GM12878 (cell line): ENCODE data around the gene DPP4. TPM values are rescaled to one million over a fixed set of nuclear protein-coding genes. Genes with fewer than 3 reads are reported as not detected.

Experiments used
- ATAC-seq: fragments of 200-7000 bp; cut with Tn5 transposase; 3 replicates; pipeline ENCODE4 v1.9.1; 2020; ENCODE audit warnings: mild to moderate bottlenecking, moderate library complexity
- BruUV-seq: library from RNA; stranded (reverse); fragments of 400-500 nt; replicated peaks from 2 replicates; lab custom pipeline; 2021; lab: Mats Ljungman, UMichigan
- CTCF ChIA-PET: fragments of 300-600 bp; sonication (Branson Sonifier 250); formaldehyde crosslinking; extraction: SDS; loops from one replicate; lab custom pipeline; 2021; ENCODE audit warnings: inconsistent platforms; lab: Yijun Ruan, JAX
- POLR2A ChIA-PET: fragments of 350-600 bp; formaldehyde crosslinking; extraction: SDS; loops from one replicate; lab custom pipeline; 2021; ENCODE audit warnings: inconsistent platforms; lab: Charles Lee
- RAD21 ChIA-PET: fragments of 300-600 bp; sonication (Branson Sonifier 250); formaldehyde crosslinking; loops from one replicate; lab custom pipeline; 2023; ENCODE audit warnings: antibody characterized with exemption; ENCODE audit not compliant: unreplicated experiment; lab: Charles Lee
- SMC1A ChIA-PET: fragments of 300-600 bp; sonication (Branson Sonifier 250); formaldehyde crosslinking; loops from one replicate; lab custom pipeline; 2023; ENCODE audit not compliant: unreplicated experiment, uncharacterized antibody; lab: Charles Lee
- DNase-seq: peaks from one replicate; pipeline ENCODE4 v3.0.0-alpha.2; 2011; ENCODE audit warnings: low read depth, low spot score
- FAIRE-seq: peaks from 3 replicates; lab custom pipeline; 2011; peaks lifted over from hg19 to GRCh38; lab: Jason Lieb, UNC
- H2AFZ ChIP-seq: 2 replicates; pipeline ENCODE4 v1.6.0; 2011; ENCODE audit warnings: low read depth, low read length, control low read depth; ENCODE audit not compliant: control insufficient read depth
- H3K27ac ChIP-seq: 2 replicates; pipeline ENCODE4 v1.5.1; 2011; ENCODE audit warnings: control low read depth; ENCODE audit not compliant: control insufficient read depth, insufficient read depth
- H3K27me3 ChIP-seq, 2 experiments: replicated peaks in 1 of 2; 2 replicates each; pipeline versions ENCODE4 v1.6.0 to v1.6.1; 2011; ENCODE audit warnings: low read length in 1 of 2; ENCODE audit not compliant: control insufficient read depth in 2 of 2, insufficient read depth in 2 of 2
- H3K36me3 ChIP-seq, 2 experiments: 2 replicates each; pipeline ENCODE4 v1.5.1; 2011; ENCODE audit warnings: low read length in 1 of 2; ENCODE audit not compliant: control insufficient read depth in 2 of 2, insufficient read depth in 2 of 2
- H3K4me1 ChIP-seq: 2 replicates; pipeline ENCODE4 v1.6.1; 2011; ENCODE audit warnings: mild to moderate bottlenecking, low read length, moderate library complexity, mixed read lengths; ENCODE audit not compliant: control insufficient read depth, insufficient read depth
- H3K4me2 ChIP-seq: 2 replicates; pipeline ENCODE4 v1.6.0; 2011; ENCODE audit warnings: control low read depth; ENCODE audit not compliant: control insufficient read depth, insufficient read depth
- H3K4me3 ChIP-seq: fragments of 200-600 bp; sonication (generic); 2 replicates; pipeline ENCODE4 v1.5.1; 2016
- H3K79me2 ChIP-seq: 2 replicates; pipeline ENCODE4 v1.6.0; 2011; ENCODE audit warnings: low read length; ENCODE audit not compliant: control insufficient read depth, insufficient read depth
- H3K9ac ChIP-seq: 2 replicates; pipeline ENCODE4 v1.8.0; 2011; ENCODE audit warnings: low read length, control low read depth, mixed read lengths; ENCODE audit not compliant: control insufficient read depth, insufficient read depth
- H3K9me3 ChIP-seq: replicated peaks from 3 replicates; pipeline ENCODE4 v1.5.1; 2011; ENCODE audit warnings: mild to moderate bottlenecking, low read length; ENCODE audit not compliant: control insufficient read depth, insufficient read depth
- H4K20me1 ChIP-seq: 2 replicates; pipeline ENCODE4 v1.6.0; 2011; ENCODE audit not compliant: control insufficient read depth, insufficient read depth
- ATF2 ChIP-seq: IDR thresholded peaks from 2 replicates; pipeline ENCODE4 v1.6.1; 2012; ENCODE audit warnings: low read length, inconsistent platforms
- CBX3 ChIP-seq: fragments of 200-600 bp; sonication (generic); IDR thresholded peaks from 2 replicates; pipeline ENCODE4 v1.6.1; 2016; ENCODE audit warnings: low read depth, borderline replicate concordance
- CBX5 ChIP-seq: sonication (generic); IDR thresholded peaks from 2 replicates; pipeline ENCODE4 v1.6.1; 2016; ENCODE audit warnings: low read depth, moderate library complexity, mild to moderate bottlenecking, inconsistent platforms
- NFIC ChIP-seq: IDR thresholded peaks from 2 replicates; pipeline ENCODE4 v1.6.1; 2012; ENCODE audit warnings: low read depth, mild to moderate bottlenecking, inconsistent platforms, low read length, moderate library complexity
- NR2C2 ChIP-seq: IDR thresholded peaks from 2 replicates; pipeline ENCODE4 v1.6.1; 2011; ENCODE audit warnings: borderline replicate concordance, low read depth; ENCODE audit not compliant: control insufficient read depth, insufficient read length
- NR2F1 ChIP-seq: fragments of 450-650 bp; conservative IDR thresholded peaks from 2 replicates; pipeline ENCODE4 v1.6.1; 2017; ENCODE audit warnings: mild to moderate bottlenecking
- PRDM15 ChIP-seq: fragments of 450-650 bp; formaldehyde crosslinking; IDR thresholded peaks from 2 replicates; pipeline ENCODE4 v1.4.0; 2020; ENCODE audit warnings: mild to moderate bottlenecking, moderate library complexity
- RAD51 ChIP-seq: fragments of 450-650 bp; IDR thresholded peaks from 2 replicates; pipeline ENCODE4 v1.6.1; 2016; ENCODE audit warnings: moderate library complexity, mild to moderate bottlenecking, inconsistent platforms
- SMAD1 ChIP-seq: fragments of 450-650 bp; IDR thresholded peaks from 2 replicates; pipeline ENCODE4 v1.6.1; 2018; ENCODE audit warnings: mild to moderate bottlenecking, low read depth; ENCODE audit not compliant: partially characterized antibody
- USF2 ChIP-seq: IDR thresholded peaks from 2 replicates; pipeline ENCODE4 v1.6.1; 2011; ENCODE audit warnings: low read depth, low read length, improper control_type of control experiment, borderline replicate concordance
- ZBTB40 ChIP-seq: fragments of 450-650 bp; IDR thresholded peaks from 2 replicates; pipeline ENCODE4 v1.6.1; 2016; ENCODE audit warnings: mild to moderate bottlenecking, moderate library complexity, borderline replicate concordance
- ZNF384 ChIP-seq: IDR thresholded peaks from 2 replicates; pipeline ENCODE4 v1.6.1; 2012; ENCODE audit warnings: low read depth, mild to moderate bottlenecking, low read length, improper control_type of control experiment, borderline replicate concordance
- ZNF622 ChIP-seq: fragments of 450-650 bp; IDR thresholded peaks from 2 replicates; pipeline ENCODE4 v1.6.1; 2017; ENCODE audit warnings: mild to moderate bottlenecking, inconsistent platforms
- ZSCAN29 ChIP-seq: fragments of 450-650 bp; IDR thresholded peaks from 2 replicates; pipeline ENCODE4 v1.6.1; 2017; ENCODE audit warnings: mild to moderate bottlenecking, moderate library complexity
- whole genome bisulfite sequencing: methylation state at CpG from one replicate; pipeline ENCODE4 v1.1.6; 2016; ENCODE audit warnings: low lambda C conversion rate; ENCODE audit not compliant: insufficient replicate concordance, insufficient coverage; ENCODE audit errors: missing lambda C conversion rate; 5-methylcytosine and 5-hydroxymethylcytosine counted together
- in situ Hi-C: fragments of 300-500 bp; cut with MboI; formaldehyde crosslinking; loops from 9 replicates; pipeline ENCODE4 v1.14.3; 2018; ENCODE audit warnings: mixed read lengths
- intact Hi-C: fragments of 100-400 bp; cut with micrococcal nuclease; formaldehyde crosslinking; loops from one replicate; pipeline ENCODE4 v1.14.2; 2022; ENCODE audit not compliant: unreplicated experiment
- polyA plus RNA-seq, 11 experiments: library from polyadenylated mRNA; depleted of rRNA in 4 of 11; unstranded in 6 of 11; stranded (reverse) in 5 of 11; fragments of >200 nt; fragmentation: Nextera tagmentation in 4 of 11; fragmentation: Illumina TruSeq in 1 of 11; extraction: Ambion mirVana in 4 of 11; extraction: Trizol in 1 of 11; gene quantifications; 1 replicate in 1 of 11; 2 replicates in 10 of 11; pipeline versions ENCODE4 v1.2.1 to v1.2.3, GENCODE V29; 2011 to 2016; ENCODE audit warnings: inconsistent platforms in 2 of 11, missing spikeins in 2 of 11, low read depth in 1 of 11
- total RNA-seq, 4 experiments: library from RNA; depleted of rRNA in 3 of 4; stranded (reverse); fragments of >200 nt in 3 of 4; fragmentation: Illumina TruSeq in 1 of 4; extraction: Trizol in 1 of 4; gene quantifications; 2 replicates each; pipeline versions ENCODE4 v1.2.1 to v1.2.3, GENCODE V29; 2013 to 2021

The DPP4 gene
- total and polyA plus RNA-seq, 10 of the 15 experiments (the other 5 are each of a cell fraction or from before 2014, with no cell fraction given) = 4.1 to 11.4 (median 9.3) TPM

GRCh38 chr2:161943011-161943410, 131.0 kb downstream of the DPP4 start:
- Histone ChIP-seq H2AFZ (no peak overlapping the region), H3K9ac (no peak overlapping the region), H3K4me2 (no peak overlapping the region), H3K4me1 (no peaks in the 10 kb centered on the region), H3K9me3 (no peaks in the 10 kb centered on the region), H3K36me3 (no peaks in the 10 kb centered on the region), H3K27me3 (no peaks in the 10 kb centered on the region), H3K27ac (no peak overlapping the region), H3K4me3 (no peak overlapping the region), H4K20me1 (no peaks in the 10 kb centered on the region), H3K79me2 (no peaks in the 10 kb centered on the region)
- no peak for ATAC-seq
- RAD21 ChIA-PET = interaction anchor here (1.3 kb wide), 1 partner anchor 356 kb away, joined by 4 read pairs; no protein-coding TSS in a partner anchor
- 15% methylated on average over 2 of the region's 2 CpGs for WGBS
- no peak for DNase-seq
- intact Hi-C loops = loop anchor here (10.0 kb wide), 2 partner anchors 238 to 518 kb away; no protein-coding TSS in a partner anchor
- BruUV-seq = no TSS peak
- in situ Hi-C loops = loop anchor here (25.0 kb wide), 1 partner anchor 681 kb away; no protein-coding TSS in a partner anchor
- SMC1A ChIA-PET = interaction anchor here (0.9 to 5.1 kb wide), 4 partner anchors 30 to 372 kb away, joined by 3 to 54 read pairs (median 3); no protein-coding TSS in a partner anchor
- POLR2A ChIA-PET = no interaction called here
- CTCF ChIA-PET = interaction anchor here (0.6 to 10.3 kb wide), 9 partner anchors 13 to 356 kb away, joined by 3 to 215 read pairs (median 3); no protein-coding TSS in a partner anchor
- no peak for FAIRE-seq
- TF ChIP-seq NR2C2 (no peak), CBX5 (no peak), ZBTB40 (no peak), ZSCAN29 (no peak), SMAD1 (no peak), RAD51 (no peak), CBX3 (no peak), NFIC (no peak), ATF2 (no peak), USF2 (no peak), PRDM15 (no peak), ZNF622 (no peak), NR2F1 (no peak), ZNF384 (no peak)
